OCI-LY1 (cell line): ENCODE data around the gene NDST3.

Experiments
- H2AFZ ChIP-seq: fragments of 200-600 bp; sonication (generic), shearing (Covaris generic); 2 replicates; pipeline ENCODE4 v1.6.0; 2014; ENCODE audit warnings: antibody characterized with exemption, mild to moderate bottlenecking, low read length
- H3F3A ChIP-seq: fragments of 200-600 bp; sonication (generic), shearing (Covaris generic); 2 replicates; pipeline ENCODE4 v1.6.0; 2014; ENCODE audit warnings: mild to moderate bottlenecking, antibody characterized with exemption, low read length, moderate library complexity; ENCODE audit not compliant: insufficient read depth
- H3K27ac ChIP-seq: fragments of 200-600 bp; sonication (generic); 2 replicates; pipeline ENCODE4 v1.5.1; 2014; ENCODE audit warnings: low read length, mixed run types, mild to moderate bottlenecking, low read depth; ENCODE audit not compliant: poor library complexity, severe bottlenecking
- H3K27me3 ChIP-seq: fragments of 200-600 bp; sonication (generic); 2 replicates; pipeline ENCODE4 v1.6.0; 2014; ENCODE audit warnings: antibody characterized with exemption, mild to moderate bottlenecking, low read length, moderate library complexity; ENCODE audit not compliant: insufficient read depth
- H3K36me3 ChIP-seq: fragments of 200-600 bp; sonication (generic); 2 replicates; pipeline ENCODE4 v1.6.1; 2014; ENCODE audit warnings: mild to moderate bottlenecking, antibody characterized with exemption, low read length, moderate library complexity, mixed read lengths; ENCODE audit not compliant: insufficient read depth
- H3K4me1 ChIP-seq: fragments of 200-600 bp; sonication (generic); 2 replicates; pipeline ENCODE4 v1.5.1; 2014; ENCODE audit warnings: mild to moderate bottlenecking, low read length, moderate library complexity; ENCODE audit not compliant: insufficient read depth, severe bottlenecking
- H3K4me2 ChIP-seq: fragments of 200-600 bp; sonication (generic), shearing (Covaris generic); 2 replicates; pipeline ENCODE4 v1.6.1; 2014; ENCODE audit warnings: low read length
- H3K4me3 ChIP-seq: fragments of 200-600 bp; sonication (generic); 2 replicates; pipeline ENCODE4 v1.5.1; 2014; ENCODE audit warnings: low read length, low read depth, mild to moderate bottlenecking, mixed read lengths; ENCODE audit not compliant: poor library complexity, severe bottlenecking
- H3K79me2 ChIP-seq: fragments of 200-600 bp; shearing (Covaris generic); 2 replicates; pipeline ENCODE4 v1.6.1; 2016; ENCODE audit warnings: mixed run types, low read length, mixed read lengths; ENCODE audit not compliant: insufficient read depth
- H3K9ac ChIP-seq: fragments of 200-600 bp; sonication (generic), shearing (Covaris generic); 2 replicates; pipeline ENCODE4 v1.6.1; 2014; ENCODE audit warnings: mild to moderate bottlenecking, low read length, mixed read lengths
- H3K9me2 ChIP-seq: fragments of 200-600 bp; sonication (generic), shearing (Covaris generic); 2 replicates; pipeline ENCODE4 v1.6.1; 2014; ENCODE audit warnings: low read depth, mild to moderate bottlenecking, low read length, mixed read lengths
- H3K9me3 ChIP-seq: fragments of 200-600 bp; shearing (Covaris generic); 2 replicates; pipeline ENCODE4 v1.6.1; 2014; ENCODE audit warnings: low read length, mixed read lengths
- H4K20me1 ChIP-seq: fragments of 200-600 bp; sonication (generic), shearing (Covaris generic); 2 replicates; pipeline ENCODE4 v1.6.0; 2016; ENCODE audit warnings: mild to moderate bottlenecking, low read length; ENCODE audit not compliant: insufficient read depth
- CTCF ChIP-seq: fragments of 200-600 bp; sonication (generic), shearing (Covaris generic); IDR thresholded peaks from 2 replicates; pipeline ENCODE4 v1.5.1; 2017; ENCODE audit warnings: mild to moderate bottlenecking, antibody characterized with exemption, low read length, moderate library complexity, mixed read lengths
- EZH2 ChIP-seq: fragments of 200-600 bp; sonication (generic), shearing (Covaris generic); IDR thresholded peaks from 2 replicates; pipeline ENCODE4 v1.8.0; 2017; ENCODE audit warnings: borderline replicate concordance, mixed run types, mild to moderate bottlenecking, antibody characterized with exemption, low read length, moderate library complexity, mixed read lengths

Gene NDST3

GRCh38 chr4:118213101-118213500 lies 178.8 kb downstream of the NDST3 start:
- Histone ChIP-seq H3K9ac (no peak overlapping the region), H3K27ac (no peak overlapping the region), H3K4me3 (no peak overlapping the region), H3F3A (no peaks in the 10 kb centered on the region), H3K36me3 (no peaks in the 10 kb centered on the region), H3K4me1 (no peaks in the 10 kb centered on the region), H3K4me2 (no peak overlapping the region), H2AFZ (no peak overlapping the region), H4K20me1 (no peaks in the 10 kb centered on the region), H3K79me2 (no peaks in the 10 kb centered on the region), H3K9me2 (no peaks in the 10 kb centered on the region), H3K9me3 (no peaks in the 10 kb centered on the region), H3K27me3 (no peaks in the 10 kb centered on the region)
- TF ChIP-seq CTCF (no peak), EZH2 (no peak)

- H2AFZ ChIP-seq = no peak overlapping the region
- no peaks in the 10 kb centered on the region for H4K20me1 ChIP-seq
- no peaks in the 10 kb centered on the region for H3K36me3 ChIP-seq
- no peak overlapping the region for H3K4me2 ChIP-seq
- H3K79me2 ChIP-seq = no peaks in the 10 kb centered on the region
- no peak overlapping the region for H3K9ac ChIP-seq
- H3K9me3 ChIP-seq = no peaks in the 10 kb centered on the region
- H3K27ac ChIP-seq = no peak overlapping the region
- no peaks in the 10 kb centered on the region for H3F3A ChIP-seq
- no peaks in the 10 kb centered on the region for H3K27me3 ChIP-seq
- H3K4me1 ChIP-seq = no peaks in the 10 kb centered on the region
- no peaks in the 10 kb centered on the region for H3K9me2 ChIP-seq
- no peak overlapping the region for H3K4me3 ChIP-seq
- TF ChIP-seq CTCF (no peak), EZH2 (no peak)
Measured at GRCh38 chr4:118215826-118216225, 181.5 kb downstream of the NDST3 start.

GRCh38 chr4:118221227-118221800 lies 187.0 kb downstream of the NDST3 start:
- H3K9ac ChIP-seq = no peak overlapping the region

GRCh38 chr4:118224243-118224829 lies 190.1 kb downstream of the NDST3 start:
- no peaks in the 10 kb centered on the region for H3K4me1 ChIP-seq
- no peaks in the 10 kb centered on the region for H3K27me3 ChIP-seq
- no peaks in the 10 kb centered on the region for H3K9me3 ChIP-seq
- H3K9ac ChIP-seq = no peak overlapping the region
- H2AFZ ChIP-seq = no peak overlapping the region
- no peak overlapping the region for H3K4me3 ChIP-seq
- no peaks in the 10 kb centered on the region for H3K79me2 ChIP-seq
- H3K9me2 ChIP-seq = no peaks in the 10 kb centered on the region
- no peak overlapping the region for H3K27ac ChIP-seq
- H4K20me1 ChIP-seq = no peaks in the 10 kb centered on the region
- no peaks in the 10 kb centered on the region for H3K36me3 ChIP-seq
- peak; percentile 67 for TF ChIP-seq CTCF
- TF ChIP-seq EZH2 = no peak
- H3K4me2 ChIP-seq = no peak overlapping the region
- no peaks in the 10 kb centered on the region for H3F3A ChIP-seq

More at GRCh38 chr4:118221227-118221800, 187.0 kb downstream of the NDST3 start:
- H3K79me2 ChIP-seq = no peaks in the 10 kb centered on the region
- H3F3A ChIP-seq = no peaks in the 10 kb centered on the region
- no peaks in the 10 kb centered on the region for H3K9me3 ChIP-seq
- H3K27me3 ChIP-seq = no peaks in the 10 kb centered on the region
- H4K20me1 ChIP-seq = no peaks in the 10 kb centered on the region
- no peak for TF ChIP-seq EZH2
- no peak overlapping the region for H2AFZ ChIP-seq
- H3K36me3 ChIP-seq = no peaks in the 10 kb centered on the region
- no peak overlapping the region for H3K4me2 ChIP-seq
- no peak overlapping the region for H3K4me3 ChIP-seq
- no peaks in the 10 kb centered on the region for H3K4me1 ChIP-seq
- no peak overlapping the region for H3K27ac ChIP-seq
- no peaks in the 10 kb centered on the region for H3K9me2 ChIP-seq
